HG02970 (cell line): Measurements from ENCODE around the gene GBP7.
"Not testable (repeated sequence)": the region's sequence is repeated elsewhere in the genome, so short reads cannot be mapped to it uniquely, and the experiment has no call there.

Source experiments
- ATAC-seq: cut with Tn5 transposase; IDR thresholded peaks from one replicate; pipeline ENCODE4 v1.9.1; 2021; ENCODE audit warnings: mild to moderate bottlenecking, moderate library complexity, moderate number of reproducible peaks; ENCODE audit not compliant: unreplicated experiment, low FRiP score

Gene GBP7

GRCh38 chr1:89172468-89173143 lies 3.2 kb downstream of the GBP7 start:
- ATAC-seq = no peak

GRCh38 chr1:89171067-89171438 lies 4.8 kb downstream of the GBP7 start:
- no peak for ATAC-seq

GRCh38 chr1:89170170-89171066 lies 5.4 kb downstream of the GBP7 start:
- no peak for ATAC-seq

GRCh38 chr1:89169166-89169565 lies 6.6 kb downstream of the GBP7 start:
- no peak for ATAC-seq

- ATAC-seq = no peak
Observed at GRCh38 chr1:89167590-89168230, 8.1 kb downstream of the GBP7 start.

- ATAC-seq = no peak
Observed at GRCh38 chr1:89166705-89167104, 9.1 kb downstream of the GBP7 start.

GRCh38 chr1:89165811-89166210 lies 10.0 kb downstream of the GBP7 start:
- ATAC-seq = no peak

- ATAC-seq = no peak
Observed at GRCh38 chr1:89151047-89151446, 24.8 kb downstream of the GBP7 start.

GRCh38 chr1:89149976-89150375 lies 25.8 kb downstream of the GBP7 start:
- no peak for ATAC-seq

GRCh38 chr1:89149229-89149628 lies 26.6 kb downstream of the GBP7 start:
- no peak for ATAC-seq

- no peak for ATAC-seq
Observed at GRCh38 chr1:89147678-89148658, 27.8 kb downstream of the GBP7 start.

GRCh38 chr1:89146721-89147120 lies 29.1 kb downstream of the GBP7 start:
- no peak for ATAC-seq

GRCh38 chr1:89143484-89143883 lies 32.3 kb downstream of the GBP7 start:
- no peak for ATAC-seq

- no peak for ATAC-seq
Observed at GRCh38 chr1:89142160-89142559, 33.6 kb downstream of the GBP7 start.

GRCh38 chr1:89133747-89134146 lies 42.1 kb downstream of the GBP7 start:
- ATAC-seq = no peak

- no peak for ATAC-seq
Observed at GRCh38 chr1:89130716-89131115, 45.1 kb downstream of the GBP7 start.

GRCh38 chr1:89129911-89130310 lies 45.9 kb downstream of the GBP7 start:
- ATAC-seq = no peak

GRCh38 chr1:89128003-89128458 lies 47.8 kb downstream of the GBP7 start:
- ATAC-seq = not testable (repeated sequence)

- ATAC-seq = not testable (repeated sequence)
Observed at GRCh38 chr1:89126602-89127565, 48.9 kb downstream of the GBP7 start.
